ENCODE data around the gene IFNAR1.

Gene IFNAR1

DNA sequence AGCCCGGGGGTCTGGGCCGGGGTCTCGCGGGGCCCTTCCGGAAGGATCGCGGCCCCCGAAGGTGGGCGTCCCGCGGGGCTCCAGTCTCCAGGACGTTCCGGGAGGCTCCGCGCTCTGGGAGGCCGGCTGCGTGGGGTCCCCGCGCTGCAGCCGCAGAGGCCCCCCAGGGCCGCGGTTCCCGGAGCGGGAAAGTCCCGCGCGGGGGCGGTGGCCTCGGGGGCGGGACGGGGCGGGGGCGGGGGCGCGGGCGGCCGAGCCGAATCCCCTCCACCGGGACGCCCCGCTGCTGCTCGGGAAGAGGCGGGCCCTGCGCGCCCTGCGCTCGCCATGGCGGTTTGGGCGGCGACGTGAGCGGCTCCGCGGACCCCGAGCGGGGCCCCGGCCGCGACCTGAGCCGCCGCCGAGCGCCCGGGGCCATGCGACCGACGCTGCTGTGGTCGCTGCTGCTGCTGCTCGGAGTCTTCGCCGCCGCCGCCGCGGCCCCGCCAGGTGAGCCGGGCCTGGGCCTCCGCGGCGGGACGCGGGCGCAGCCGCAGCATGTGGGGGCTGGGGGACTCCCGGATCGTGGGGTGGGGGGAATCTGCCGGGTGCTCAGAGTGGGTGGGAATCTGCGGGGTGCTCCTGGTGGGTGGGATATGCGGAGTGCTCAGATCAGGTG, 78.5 kb downstream of the IFNAR1 start, which contains the start of gene IFNGR2:
IFNGR2 (plus strand) TSS at position 286 of the 658 bp plus-strand sequence; CDS start at position 417, 131 bp downstream.
- peak within 1 kb of the TSS; percentile 91 for H3K27ac Mint-ChIP-seq
- H3K27me3 Mint-ChIP-seq = peaks cover 22% of the 10 kb centered on the region
- H3K4me1 Mint-ChIP-seq (ENCODE audit: low read depth) = peaks cover 49% of the 10 kb centered on the region
- H3K36me3 Mint-ChIP-seq (ENCODE audit: low read depth) = peaks cover 5% of the 10 kb centered on the region
- H3K9me3 Mint-ChIP-seq = no peaks in the 10 kb centered on the region
- peak within 1 kb of the TSS; percentile 88 for H3K4me3 Mint-ChIP-seq
- peak; percentile 71 for DNase-seq

DNA sequence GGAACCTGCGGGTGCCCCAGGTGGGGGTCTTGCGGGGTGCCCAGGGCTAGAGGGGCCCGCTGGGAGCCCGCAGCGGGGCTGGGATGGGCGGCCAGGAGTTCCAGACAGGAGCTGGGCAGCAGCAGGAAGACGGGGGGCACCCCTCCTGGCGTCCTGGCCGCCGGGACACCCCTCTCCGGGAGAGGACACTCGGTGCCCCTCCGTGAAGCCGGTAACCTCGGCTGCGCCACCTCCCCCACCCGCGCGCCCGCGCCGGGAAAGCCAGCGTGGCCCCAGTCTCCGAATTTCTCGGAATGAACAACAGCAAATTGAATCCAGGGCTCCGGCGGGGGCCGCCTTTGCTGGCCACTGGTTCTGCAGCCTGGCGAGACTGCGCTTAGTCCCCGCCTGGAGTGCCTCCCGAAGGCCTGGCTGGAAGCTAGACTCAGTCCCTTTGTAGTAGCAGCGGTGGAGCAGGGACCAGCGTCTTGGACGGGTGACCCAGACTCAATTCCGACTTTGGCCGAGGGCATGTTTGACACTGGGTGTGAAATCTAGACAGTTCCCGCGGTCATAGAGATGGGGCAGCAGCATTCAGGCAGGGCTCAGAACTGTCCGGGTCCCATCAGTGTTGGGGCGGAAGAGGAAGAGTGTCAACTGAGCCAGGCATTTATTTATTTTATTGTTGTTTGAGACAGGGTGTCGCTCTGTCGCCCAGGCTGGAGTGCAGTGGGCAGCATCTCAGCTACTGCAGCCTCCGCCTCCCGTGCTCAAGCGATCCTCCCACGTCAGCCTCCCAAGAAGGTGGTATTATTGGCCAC, 79.2 kb downstream of the IFNAR1 start:
- Mint-ChIP-seq H3K4me3 (peak overlapping the region; percentile 88), H3K9me3 (no peaks in the 10 kb centered on the region), H3K36me3 (ENCODE audit: low read depth) (peaks cover 8% of the 10 kb centered on the region), H3K27me3 (peaks cover 21% of the 10 kb centered on the region), H3K27ac (peak overlapping the region; percentile 91), H3K4me1 (ENCODE audit: low read depth) (peaks cover 53% of the 10 kb centered on the region)
- peak; percentile 74 for DNase-seq

DNA sequence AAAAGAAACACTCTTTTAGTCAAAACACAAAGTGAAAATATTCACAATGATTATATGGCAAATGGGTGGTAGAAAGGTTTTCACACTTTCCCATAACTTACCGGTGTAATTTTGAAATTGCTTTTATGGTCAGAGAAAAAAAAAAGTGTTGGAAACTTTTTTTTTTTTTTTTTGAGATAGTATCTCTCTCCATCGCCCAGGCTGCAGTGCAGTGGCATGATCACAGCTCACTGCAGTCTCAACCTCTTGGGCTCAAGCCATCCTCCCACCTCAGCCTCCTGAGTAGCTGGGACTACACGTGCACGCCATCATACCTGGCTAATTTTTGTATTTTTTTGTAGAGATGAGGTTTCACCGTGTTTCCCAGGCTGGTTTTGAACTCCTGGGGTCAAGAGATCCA, 81.7 kb downstream of the IFNAR1 start:
- no peak for DNase-seq
- Mint-ChIP-seq H3K4me3 (peak overlapping the region; percentile 88), H3K9me3 (no peaks in the 10 kb centered on the region), H3K4me1 (ENCODE audit: low read depth) (peaks cover 64% of the 10 kb centered on the region), H3K27ac (peak overlapping the region; percentile 82), H3K27me3 (peaks cover 7% of the 10 kb centered on the region), H3K36me3 (ENCODE audit: low read depth) (peaks cover 23% of the 10 kb centered on the region)

Data from activated T-cell treated with anti-CD3 and anti-CD28 coated beads, Interleukin-2, amount 50 U/mL, for 24 hours (primary cell).